T-cell (primary cell): Measurements from ENCODE around the gene ENOX1. TPM values are rescaled to one million over a fixed set of nuclear protein-coding genes. Genes with fewer than 3 reads are reported as not detected.

ENCODE experiments used
- ATAC-seq, 4 experiments: fragments of 200-7000 bp in 3 of 4; fragments of 150-1000 bp in 1 of 4; cut with Tn5 transposase; replicated peaks in 1 of 4; 1 replicate in 3 of 4; 2 replicates in 1 of 4; pipeline ENCODE4 v1.10.0; 2021; ENCODE audit warnings: moderate library complexity in 3 of 4, mild to moderate bottlenecking in 2 of 4, moderate number of reproducible peaks in 1 of 4
- CTCF ChIA-PET, 2 donors: fragments of 300-600 bp; sonication (Branson Sonifier 250); formaldehyde crosslinking; loops; one replicate each; lab custom pipeline; 2022; ENCODE audit warnings: antibody characterized with exemption in 2 of 2; lab: Charles Lee
- POLR2A ChIA-PET, 2 donors: fragments of 300-600 bp; sonication (Branson Sonifier 250); formaldehyde crosslinking; loops; one replicate each; lab custom pipeline; 2022; ENCODE audit warnings: antibody characterized with exemption in 2 of 2; lab: Charles Lee
- DNase-seq, 35 experiments: peaks; one replicate each; pipeline versions ENCODE4 v3.0.0 to v3.0.0-alpha.2; 2013 to 2023
- H3K27ac ChIP-seq: one replicate; pipeline ENCODE4 v1.5.1; 2013; ENCODE audit warnings: low read length
- H3K27me3 ChIP-seq, 2 experiments: replicated peaks in 1 of 2; 1 replicate in 1 of 2; 2 replicates in 1 of 2; pipeline versions ENCODE4 v1.6.1 to v1.7.0; 2013; ENCODE audit warnings: low read length in 1 of 2, mixed read lengths in 1 of 2; ENCODE audit not compliant: control insufficient read depth in 2 of 2, insufficient read depth in 2 of 2; ENCODE audit errors: extremely low read depth in 1 of 2
- H3K36me3 ChIP-seq, 2 donors: 1 replicate in 1 of 2; 2 replicates in 1 of 2; pipeline versions ENCODE4 v1.6.1 to v1.7.0; 2013; ENCODE audit warnings: low read length in 1 of 2; ENCODE audit not compliant: control insufficient read depth in 2 of 2, insufficient read depth in 1 of 2; ENCODE audit errors: extremely low read depth in 1 of 2
- H3K4me1 ChIP-seq, 2 experiments: 1 replicate in 1 of 2; 2 replicates in 1 of 2; pipeline versions ENCODE4 v1.6.1 to v1.7.0; 2013; ENCODE audit warnings: low read length in 2 of 2, mixed read lengths in 1 of 2; ENCODE audit not compliant: insufficient read depth in 2 of 2, control insufficient read depth in 1 of 2; ENCODE audit errors: extremely low read depth in 1 of 2
- H3K4me3 ChIP-seq, 2 donors: 1 replicate in 1 of 2; 2 replicates in 1 of 2; pipeline versions ENCODE4 v1.5.1 to v1.7.0; 2013; ENCODE audit warnings: mild to moderate bottlenecking in 2 of 2, low read length in 1 of 2, moderate library complexity in 1 of 2; ENCODE audit not compliant: control insufficient read depth in 1 of 2; ENCODE audit errors: extremely low read depth in 1 of 2
- H3K9me3 ChIP-seq: 2 replicates; pipeline ENCODE4 v1.7.0; 2013
- H3K27ac Mint-ChIP-seq, 2 donors: one replicate each; pipeline ENCODE4 v1.8.0; 2020 to 2021; ENCODE audit warnings: mild to moderate bottlenecking in 2 of 2, mixed read lengths in 2 of 2
- H3K27me3 Mint-ChIP-seq, 2 donors: one replicate each; pipeline ENCODE4 v1.8.0; 2021 to 2022; ENCODE audit warnings: mixed read lengths in 2 of 2
- H3K36me3 Mint-ChIP-seq: one replicate; pipeline ENCODE4 v1.8.0; 2021; ENCODE audit warnings: mixed read lengths
- H3K4me1 Mint-ChIP-seq, 3 donors: one replicate each; pipeline ENCODE4 v1.8.0; 2020 to 2022; ENCODE audit warnings: mixed read lengths in 3 of 3, mild to moderate bottlenecking in 1 of 3
- H3K4me3 Mint-ChIP-seq, 3 donors: one replicate each; pipeline ENCODE4 v1.8.0; 2020 to 2022; ENCODE audit warnings: mild to moderate bottlenecking in 3 of 3, mixed read lengths in 3 of 3, moderate library complexity in 3 of 3
- H3K9me3 Mint-ChIP-seq, 3 donors: one replicate each; pipeline ENCODE4 v1.8.0; 2020 to 2022; ENCODE audit warnings: mixed read lengths in 3 of 3
- WGBS: methylation state at CpG from one replicate; pipeline ENCODE4 v1.1.5; 2013; ENCODE audit warnings: missing lambda C conversion rate; ENCODE audit not compliant: insufficient coverage; 5-methylcytosine and 5-hydroxymethylcytosine counted together
- total RNA-seq, 35 experiments: library from RNA in 6 of 35; stranded (reverse) in 6 of 35; fragments of 120-200 nt in 1 of 35; gene quantifications; one replicate each; pipeline versions ENCODE4 v1.2.1 to v1.2.4 and lab custom pipeline; 2013 to 2026

The ENOX1 gene
- total RNA-seq, 5 donors from 2014 or later (not counting 1 experiment from before 2014, with no cell fraction given) = 0.10 TPM; not detected in 4

DNA sequence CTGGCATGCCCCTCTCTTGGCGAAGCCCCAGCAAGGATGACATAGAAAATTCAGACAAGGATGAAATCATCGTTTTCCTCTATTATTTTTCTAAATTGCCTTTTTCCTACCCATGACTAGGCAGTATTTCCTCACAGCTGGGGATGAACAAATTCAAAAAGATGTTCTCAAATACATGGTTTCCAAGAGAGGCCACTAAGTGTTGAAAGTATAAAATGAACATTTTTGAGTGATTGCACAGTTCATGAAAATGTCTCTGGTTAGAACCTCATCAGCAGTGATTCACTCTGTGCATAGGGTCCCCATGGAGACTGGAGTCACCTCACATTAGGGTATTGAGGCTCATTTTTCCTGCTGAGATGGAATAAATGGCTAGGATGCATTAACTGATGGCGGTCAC is 389.7 kb downstream of the ENOX1 start:
- Histone ChIP-seq H3K27me3 (no peaks in the 10 kb centered on the region), H3K4me3 (no peak overlapping the region), H3K4me1 (no peaks in the 10 kb centered on the region), H3K9me3 (no peaks in the 10 kb centered on the region), H3K27ac (no peak overlapping the region), H3K36me3 (no peaks in the 10 kb centered on the region)
- ChIA-PET POLR2A (no interaction called here), CTCF (no interaction called here)
- ATAC-seq (no peak), DNase-seq (no peak)
- H3K9me3 Mint-ChIP-seq = no peaks in the 10 kb centered on the region
- H3K27me3 Mint-ChIP-seq = peaks cover 9 to 11% of the 10 kb centered on the region in 2 donors
- WGBS = no CpG with 5 or more reads among the region's 3 CpGs
- no peaks in the 10 kb centered on the region for H3K36me3 Mint-ChIP-seq
- H3K4me3 Mint-ChIP-seq = no peak overlapping the region
- no peaks in the 10 kb centered on the region for H3K4me1 Mint-ChIP-seq
- H3K27ac Mint-ChIP-seq = no peak overlapping the region

DNA sequence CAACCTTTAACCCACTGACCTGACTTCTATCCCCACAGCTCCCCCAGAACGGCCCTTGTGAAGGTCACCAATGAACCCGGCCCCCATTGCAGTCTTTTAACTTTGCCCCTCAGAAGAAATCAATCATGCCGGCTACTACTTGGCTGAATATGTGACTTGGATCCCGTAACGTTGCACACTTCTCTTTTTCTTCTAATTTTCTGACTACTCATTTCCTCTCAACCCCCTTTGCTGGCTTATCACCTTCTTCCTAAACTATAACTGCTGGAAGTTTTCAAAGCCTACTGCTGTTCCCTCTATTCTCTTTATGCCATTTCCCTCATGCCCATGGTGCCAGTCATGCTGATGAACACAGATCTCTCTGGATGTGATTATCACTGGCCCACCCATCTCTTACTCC is 395.7 kb downstream of the ENOX1 start:
- H3K27me3 ChIP-seq = peaks cover 0 to 2% of the 10 kb centered on the region in 2 experiments
- no peak overlapping the region for H3K27ac Mint-ChIP-seq
- POLR2A ChIA-PET = no interaction called here
- H3K36me3 ChIP-seq = no peaks in the 10 kb centered on the region
- H3K4me3 ChIP-seq = no peak overlapping the region
- H3K36me3 Mint-ChIP-seq = no peaks in the 10 kb centered on the region
- no peaks in the 10 kb centered on the region for H3K4me1 Mint-ChIP-seq
- no peaks in the 10 kb centered on the region for H3K4me1 ChIP-seq
- no peaks in the 10 kb centered on the region for H3K9me3 Mint-ChIP-seq
- no peak overlapping the region for H3K27ac ChIP-seq
- ATAC-seq (no peak), DNase-seq (no peak)
- H3K9me3 ChIP-seq = no peaks in the 10 kb centered on the region
- CTCF ChIA-PET = no interaction called here
- H3K27me3 Mint-ChIP-seq = peaks cover 4 to 7% of the 10 kb centered on the region in 2 donors
- no peak overlapping the region for H3K4me3 Mint-ChIP-seq
- WGBS = 24% methylated on average over 4 of the region's 5 CpGs

DNA sequence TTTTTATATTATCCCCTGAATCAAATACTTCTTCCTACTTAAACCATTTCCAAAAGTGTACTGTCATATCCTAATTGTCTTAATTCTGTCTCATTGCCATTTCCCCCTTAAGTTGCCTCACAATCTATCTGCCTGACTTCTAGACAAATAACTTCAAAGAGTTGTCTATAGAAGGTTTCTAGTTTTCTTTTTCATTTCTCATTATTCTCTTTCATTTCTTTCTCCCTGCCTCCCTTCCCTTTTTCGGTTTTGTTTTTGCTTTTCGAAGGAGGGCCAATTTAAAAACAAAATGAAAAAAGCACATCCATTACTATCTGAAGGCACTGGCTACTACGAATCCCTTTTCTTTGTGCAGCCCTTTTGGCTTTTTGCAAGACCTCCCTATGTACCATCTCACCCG is 396.2 kb downstream of the ENOX1 start:
- no peaks in the 10 kb centered on the region for H3K4me1 ChIP-seq
- Mint-ChIP-seq H3K36me3 (no peaks in the 10 kb centered on the region), H3K4me1 (no peaks in the 10 kb centered on the region), H3K27ac (no peak overlapping the region), H3K9me3 (no peaks in the 10 kb centered on the region), H3K4me3 (no peak overlapping the region), H3K27me3 (peaks cover 4 to 7% of the 10 kb centered on the region in 2 donors)
- H3K36me3 ChIP-seq = no peaks in the 10 kb centered on the region
- 35% methylated on average over 2 of the region's 4 CpGs for WGBS
- ChIA-PET CTCF (no interaction called here), POLR2A (no interaction called here)
- no peak for ATAC-seq
- H3K9me3 ChIP-seq = no peaks in the 10 kb centered on the region
- H3K27ac ChIP-seq = no peak overlapping the region
- DNase-seq = no peak
- H3K27me3 ChIP-seq = peaks cover 0 to 2% of the 10 kb centered on the region in 2 experiments
- no peak overlapping the region for H3K4me3 ChIP-seq

DNA sequence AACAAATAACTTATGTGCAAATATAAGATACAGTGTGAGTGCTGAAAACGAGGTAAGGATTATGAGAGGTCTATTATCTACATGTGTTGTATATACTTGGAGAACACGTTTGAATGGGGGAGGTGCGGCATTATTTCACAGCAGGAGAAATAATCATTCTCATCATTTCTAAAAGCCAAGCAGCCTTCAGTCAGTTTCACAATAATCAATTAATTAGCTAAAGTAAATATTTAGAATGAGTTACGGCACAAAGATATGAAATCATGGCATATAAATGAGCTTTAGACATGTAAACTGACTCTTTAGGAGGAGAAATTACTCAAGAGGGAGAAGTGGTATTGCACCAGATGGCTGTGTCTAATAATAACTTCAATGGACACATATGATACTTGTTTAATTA is 396.8 kb downstream of the ENOX1 start:
- H3K27me3 Mint-ChIP-seq = peaks cover 4 to 7% of the 10 kb centered on the region in 2 donors
- H3K4me3 Mint-ChIP-seq = no peak overlapping the region
- Histone ChIP-seq H3K27me3 (peaks cover 0 to 2% of the 10 kb centered on the region in 2 experiments), H3K27ac (no peak overlapping the region), H3K9me3 (no peaks in the 10 kb centered on the region), H3K4me3 (no peak overlapping the region), H3K4me1 (no peaks in the 10 kb centered on the region), H3K36me3 (no peaks in the 10 kb centered on the region)
- ATAC-seq (no peak), DNase-seq (no peak)
- H3K9me3 Mint-ChIP-seq = no peaks in the 10 kb centered on the region
- CTCF ChIA-PET = no interaction called here
- POLR2A ChIA-PET = no interaction called here
- H3K4me1 Mint-ChIP-seq = no peaks in the 10 kb centered on the region
- H3K27ac Mint-ChIP-seq = no peak overlapping the region
- H3K36me3 Mint-ChIP-seq = no peaks in the 10 kb centered on the region
- WGBS = no CpG with 5 or more reads among the region's 4 CpGs

DNA sequence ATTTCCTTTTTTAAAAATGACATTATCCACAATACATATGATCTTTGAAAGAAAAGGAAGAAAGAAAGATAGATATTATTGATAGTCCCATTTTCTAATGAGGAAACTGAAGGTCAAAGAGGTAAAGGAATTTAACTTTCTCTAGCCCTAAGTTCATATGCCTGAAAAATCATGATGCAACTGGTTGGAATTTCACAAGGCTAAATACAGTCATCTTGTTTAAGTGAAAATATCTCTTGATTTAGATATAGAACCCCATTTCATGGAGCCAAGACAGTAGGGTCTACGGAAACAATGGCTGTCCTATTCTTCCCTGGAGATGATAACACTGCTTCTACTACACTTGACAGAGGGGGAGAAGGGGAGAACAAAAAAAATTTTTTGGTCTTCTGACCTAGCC is 397.2 kb downstream of the ENOX1 start:
- Mint-ChIP-seq H3K4me1 (no peaks in the 10 kb centered on the region), H3K27me3 (peaks cover 4 to 7% of the 10 kb centered on the region in 2 donors), H3K27ac (no peak overlapping the region), H3K4me3 (no peak overlapping the region), H3K9me3 (no peaks in the 10 kb centered on the region), H3K36me3 (no peaks in the 10 kb centered on the region)
- Histone ChIP-seq H3K27ac (no peak overlapping the region), H3K9me3 (no peaks in the 10 kb centered on the region), H3K36me3 (no peaks in the 10 kb centered on the region), H3K4me1 (no peaks in the 10 kb centered on the region), H3K27me3 (peaks cover 0 to 2% of the 10 kb centered on the region in 2 experiments), H3K4me3 (no peak overlapping the region)
- ATAC-seq (no peak), DNase-seq (no peak)
- POLR2A ChIA-PET = no interaction called here
- no CpG with 5 or more reads among the region's 1 CpG for WGBS
- CTCF ChIA-PET = no interaction called here

DNA sequence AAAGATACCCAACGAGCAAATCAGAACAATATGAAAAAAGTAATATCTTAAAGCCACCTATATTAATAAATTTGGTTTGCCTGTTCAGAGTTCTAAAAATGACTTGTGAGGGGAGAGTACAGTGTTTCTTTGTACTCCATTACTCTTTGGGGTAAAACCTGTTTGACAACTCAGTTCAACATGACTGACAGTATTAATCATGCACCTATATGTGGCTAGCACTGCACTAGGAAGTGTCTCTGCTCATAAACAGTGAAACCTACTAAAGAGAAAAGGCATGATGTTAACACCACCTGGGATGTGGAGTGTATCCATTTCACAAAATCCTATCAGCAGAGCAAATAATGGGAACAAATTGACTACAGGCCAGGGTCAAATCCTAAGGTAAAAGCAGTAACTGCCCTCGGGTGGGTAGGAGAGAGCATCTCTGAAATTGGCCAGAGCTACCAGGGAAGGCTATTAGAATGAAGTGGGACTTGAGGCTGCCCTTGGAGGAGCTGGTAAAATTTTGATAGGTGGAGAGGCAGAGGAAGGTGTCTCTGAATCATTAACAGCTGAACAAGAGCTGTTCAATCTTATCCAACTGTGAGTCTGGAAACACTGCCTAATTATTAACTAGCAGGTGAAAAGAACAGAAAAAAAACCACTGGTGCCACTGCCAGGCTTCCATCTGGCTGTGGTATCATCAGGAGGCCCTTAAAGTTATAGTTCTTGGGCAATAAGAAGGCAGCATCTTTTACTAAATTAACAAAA is 398.3 kb downstream of the ENOX1 start:
- Mint-ChIP-seq H3K9me3 (no peaks in the 10 kb centered on the region), H3K4me1 (no peaks in the 10 kb centered on the region), H3K27me3 (peaks cover 6 to 12% of the 10 kb centered on the region in 2 donors), H3K27ac (no peak overlapping the region), H3K4me3 (no peak overlapping the region), H3K36me3 (no peaks in the 10 kb centered on the region)
- DNase-seq = no peak
- WGBS = 67% methylated on average over 1 of the region's 2 CpGs
- no peak overlapping the region for H3K27ac ChIP-seq
- no peak overlapping the region for H3K4me3 ChIP-seq
- ChIA-PET POLR2A (interaction anchor here in 1 of 2 donors (0.5 kb wide), 1 partner anchor 14 kb away, joined by 16 read pairs; no protein-coding TSS in a partner anchor), CTCF (no interaction called here)
- H3K27me3 ChIP-seq = peaks cover 0 to 2% of the 10 kb centered on the region in 2 experiments
- H3K36me3 ChIP-seq = no peaks in the 10 kb centered on the region
- ATAC-seq = no peak
- no peaks in the 10 kb centered on the region for H3K4me1 ChIP-seq
- H3K9me3 ChIP-seq = no peaks in the 10 kb centered on the region
